Esophagus muscularis mucosa (tissue), 3 donors: ENCODE results near the gene SH3GL2.

Experiments used
- EP300 ChIP-seq: sonication (generic); formaldehyde crosslinking; IDR thresholded peaks from one replicate; pipeline ENCODE4 v1.6.1; 2017; ENCODE audit warnings: antibody characterized with exemption
- TF ChIP-seq, protein P1 (sequence below), 3 experiments: fragments of 200-600 bp in 2 of 3; fragments of 450-650 bp in 1 of 3; sonication (generic) in 2 of 3; IDR thresholded peaks; one replicate each; pipeline ENCODE4 v1.5.1; 2017 to 2019; ENCODE audit warnings: antibody characterized with exemption in 3 of 3, mild to moderate bottlenecking in 2 of 3, moderate library complexity in 1 of 3

DNA sequence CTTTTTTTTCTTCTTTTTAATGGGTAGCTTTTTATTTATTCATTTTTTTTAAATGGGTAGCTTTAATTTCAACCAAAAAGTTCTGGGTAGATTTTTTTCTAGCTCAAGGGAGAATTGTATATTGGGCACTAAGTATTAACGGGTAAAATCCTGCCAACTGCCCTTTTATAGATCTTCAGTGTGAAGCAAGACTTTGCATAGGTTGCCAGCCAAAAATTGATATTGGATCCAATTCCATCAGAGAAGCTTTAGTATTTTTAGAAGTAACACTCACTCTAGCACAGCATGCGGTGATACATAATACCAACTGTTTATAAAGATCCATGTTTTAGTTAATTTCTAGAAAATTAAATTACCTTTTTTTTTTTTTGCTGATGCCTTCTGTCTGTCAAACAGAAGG, 49.8 kb downstream of the SH3GL2 start:
- TF ChIP-seq, protein P1, sequence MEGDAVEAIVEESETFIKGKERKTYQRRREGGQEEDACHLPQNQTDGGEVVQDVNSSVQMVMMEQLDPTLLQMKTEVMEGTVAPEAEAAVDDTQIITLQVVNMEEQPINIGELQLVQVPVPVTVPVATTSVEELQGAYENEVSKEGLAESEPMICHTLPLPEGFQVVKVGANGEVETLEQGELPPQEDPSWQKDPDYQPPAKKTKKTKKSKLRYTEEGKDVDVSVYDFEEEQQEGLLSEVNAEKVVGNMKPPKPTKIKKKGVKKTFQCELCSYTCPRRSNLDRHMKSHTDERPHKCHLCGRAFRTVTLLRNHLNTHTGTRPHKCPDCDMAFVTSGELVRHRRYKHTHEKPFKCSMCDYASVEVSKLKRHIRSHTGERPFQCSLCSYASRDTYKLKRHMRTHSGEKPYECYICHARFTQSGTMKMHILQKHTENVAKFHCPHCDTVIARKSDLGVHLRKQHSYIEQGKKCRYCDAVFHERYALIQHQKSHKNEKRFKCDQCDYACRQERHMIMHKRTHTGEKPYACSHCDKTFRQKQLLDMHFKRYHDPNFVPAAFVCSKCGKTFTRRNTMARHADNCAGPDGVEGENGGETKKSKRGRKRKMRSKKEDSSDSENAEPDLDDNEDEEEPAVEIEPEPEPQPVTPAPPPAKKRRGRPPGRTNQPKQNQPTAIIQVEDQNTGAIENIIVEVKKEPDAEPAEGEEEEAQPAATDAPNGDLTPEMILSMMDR (IDR thresholded peaks at IDR 0.05): no peak
- no peak for TF ChIP-seq EP300
